NCI-H2107 treated with DMSO at 0.1 percent for 48 hours (cell line): Measurements from ENCODE around the gene ZBTB7C.
A peak's percentile ranks its signal among the peaks of the same experiment; 100 is the strongest.

Experiments used
- DNase-seq: peaks from one replicate; lab custom pipeline; 2025; ENCODE audit not compliant: unreplicated experiment; lab: John Stamatoyannopoulos, UW

ZBTB7C gene

DNA sequence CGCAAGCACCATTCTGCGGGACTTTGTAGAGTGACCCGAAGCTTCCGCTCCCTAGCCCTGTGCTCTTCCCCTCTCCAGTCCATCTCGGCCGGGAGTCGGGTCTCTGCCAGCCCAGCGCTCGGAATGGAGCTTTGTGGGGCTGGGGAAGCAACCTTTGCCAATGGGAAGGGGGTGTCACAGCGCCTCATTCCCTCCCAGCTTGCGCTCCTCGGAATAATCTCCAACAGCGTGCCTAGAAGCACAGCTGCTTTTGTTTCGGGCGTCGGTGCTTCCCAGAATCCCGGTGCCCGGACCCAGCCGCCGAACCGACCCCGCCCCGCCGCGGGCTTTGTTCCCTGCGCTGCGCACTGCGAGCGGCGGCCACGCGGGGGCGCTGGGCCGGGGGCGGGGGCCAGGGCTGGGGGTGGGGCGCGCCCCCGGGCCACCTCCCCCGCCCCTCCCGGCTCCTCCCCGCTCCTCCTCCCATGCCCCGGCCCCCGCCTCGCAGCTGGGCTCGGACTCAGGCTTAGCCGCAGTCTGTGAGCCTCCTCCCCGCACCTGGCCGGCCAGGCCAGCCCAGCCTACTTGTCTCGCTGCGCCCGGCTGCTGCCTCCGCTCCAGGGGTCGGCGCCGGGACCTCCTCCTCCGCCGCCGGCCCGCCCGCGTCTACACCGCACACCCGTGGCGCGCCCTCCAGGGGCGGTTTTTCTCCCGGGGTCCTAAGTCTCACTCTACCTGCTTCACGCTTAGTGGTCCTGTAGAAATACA is 401.1 kb downstream of the ZBTB7C start:
- DNase-seq, result no peak

DNA sequence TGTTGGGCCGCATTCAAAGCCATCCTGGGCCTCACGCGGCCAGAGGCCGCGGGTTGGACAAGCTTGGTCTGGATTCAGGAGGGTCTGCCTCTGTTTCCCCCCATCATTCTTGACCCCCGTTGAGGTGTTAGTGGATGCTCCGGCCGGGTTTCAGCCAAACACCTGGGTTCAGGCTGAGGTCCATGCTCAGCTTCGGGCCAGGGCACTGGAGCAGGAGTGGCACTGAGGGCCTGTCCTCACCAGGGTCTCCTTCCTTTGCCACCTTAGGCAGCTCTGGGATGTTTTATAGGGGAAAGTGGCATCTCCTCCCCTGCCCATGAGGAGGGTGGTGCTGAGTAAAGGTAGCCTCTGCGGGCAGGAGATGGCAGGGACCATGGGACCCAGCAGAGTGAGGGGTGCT is 401.8 kb downstream of the ZBTB7C start:
- DNase-seq, result no peak

DNA sequence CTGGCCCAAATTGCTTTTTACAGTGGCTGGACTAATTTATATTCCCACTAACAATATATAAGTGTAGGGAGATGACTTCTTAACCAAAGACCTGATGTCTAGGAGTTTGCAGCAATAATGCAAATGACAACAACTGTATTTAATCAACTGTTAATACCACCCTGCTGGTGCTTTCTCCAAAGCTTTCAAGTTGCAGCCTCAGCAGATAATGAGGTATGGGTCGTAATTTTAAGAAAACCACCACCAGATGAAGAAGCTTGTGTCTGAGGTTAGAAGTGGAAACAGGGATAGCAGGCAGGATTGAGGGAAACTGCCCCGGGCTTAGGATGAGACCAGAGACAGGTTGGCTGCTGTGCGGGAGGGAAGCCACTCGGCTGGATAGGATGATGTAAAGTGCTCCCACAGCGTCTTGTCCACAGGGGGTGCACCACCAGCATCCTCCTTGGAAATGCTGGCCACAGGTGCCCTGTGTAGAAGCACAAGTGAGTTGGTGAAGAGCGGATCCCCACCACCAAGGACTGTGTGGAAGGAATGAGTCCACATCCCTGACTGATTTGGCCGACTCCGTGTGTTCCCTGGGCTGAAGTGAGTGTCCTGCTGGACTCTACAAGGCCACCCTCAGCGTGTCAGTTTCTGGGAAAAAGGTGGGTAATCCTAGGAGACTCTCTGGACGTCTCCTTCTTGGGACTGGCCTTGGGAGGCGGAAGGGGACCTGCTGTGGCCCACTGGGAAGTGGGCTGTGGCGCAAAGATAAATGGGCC is 402.6 kb downstream of the ZBTB7C start:
- no peak for DNase-seq

DNA sequence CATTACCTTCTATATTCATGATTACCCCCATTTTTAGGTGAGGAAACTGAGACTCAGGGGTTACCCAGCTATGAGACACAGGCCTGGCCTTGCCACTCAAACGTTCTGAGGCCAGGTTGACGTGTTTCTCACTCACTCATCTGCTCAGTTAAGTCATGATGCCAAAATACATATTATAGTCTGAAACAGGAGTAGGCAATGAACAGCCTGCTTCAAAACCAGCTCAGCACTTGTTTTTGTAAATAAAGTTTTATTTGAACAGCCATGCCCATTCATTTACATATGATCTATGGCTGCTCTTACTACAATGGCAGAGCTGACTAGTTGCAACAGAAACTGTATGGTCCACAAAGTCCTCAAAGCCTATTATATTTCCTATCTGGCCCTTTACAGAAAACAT is 404.6 kb downstream of the ZBTB7C start:
- DNase-seq, result no peak

DNA sequence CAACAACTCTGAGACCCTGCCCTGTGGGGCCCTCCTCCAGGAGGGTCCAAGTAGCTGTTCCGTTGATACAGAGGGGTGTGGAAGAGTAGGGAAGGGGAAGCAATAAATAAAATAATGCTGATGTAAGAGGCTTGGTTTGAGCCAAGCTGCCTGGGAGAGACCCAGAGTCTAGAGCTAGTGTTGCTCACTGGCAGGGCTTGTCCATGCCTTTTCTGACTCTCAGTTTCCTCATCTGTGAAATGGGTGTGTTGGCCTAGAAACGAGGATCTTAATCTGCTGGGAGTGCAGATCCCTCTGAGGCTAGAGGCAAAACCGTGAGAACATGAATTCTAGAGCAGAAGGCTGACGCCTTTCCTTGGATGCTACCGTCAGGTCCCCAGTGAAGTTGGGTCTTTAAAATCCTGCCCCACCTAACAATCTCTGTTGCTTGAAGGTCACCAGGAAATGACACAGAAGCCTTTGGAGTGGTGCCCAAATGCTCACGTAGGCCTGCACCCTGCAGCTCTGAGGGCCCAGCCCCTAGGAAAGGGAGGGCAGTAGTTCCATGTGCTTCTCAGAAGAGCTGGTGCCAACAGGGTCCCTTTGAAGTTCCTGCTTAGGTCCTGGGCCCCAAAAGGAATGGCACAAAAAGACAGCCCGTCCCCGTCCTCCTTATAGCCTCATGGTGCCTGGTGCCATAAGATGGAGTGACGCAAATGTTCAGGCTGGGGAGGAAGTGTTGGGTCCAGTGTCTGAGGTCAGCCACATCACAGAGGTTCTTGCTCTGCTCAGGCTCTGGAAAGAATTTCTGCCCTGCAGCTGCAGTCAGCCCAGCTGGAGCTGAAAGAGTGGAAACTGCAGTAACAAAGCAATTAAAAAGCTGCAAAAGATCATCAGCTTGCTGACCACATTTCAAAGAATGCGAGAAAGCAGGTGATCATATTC is 405.5 kb downstream of the ZBTB7C start:
- DNase-seq, result no peak

DNA sequence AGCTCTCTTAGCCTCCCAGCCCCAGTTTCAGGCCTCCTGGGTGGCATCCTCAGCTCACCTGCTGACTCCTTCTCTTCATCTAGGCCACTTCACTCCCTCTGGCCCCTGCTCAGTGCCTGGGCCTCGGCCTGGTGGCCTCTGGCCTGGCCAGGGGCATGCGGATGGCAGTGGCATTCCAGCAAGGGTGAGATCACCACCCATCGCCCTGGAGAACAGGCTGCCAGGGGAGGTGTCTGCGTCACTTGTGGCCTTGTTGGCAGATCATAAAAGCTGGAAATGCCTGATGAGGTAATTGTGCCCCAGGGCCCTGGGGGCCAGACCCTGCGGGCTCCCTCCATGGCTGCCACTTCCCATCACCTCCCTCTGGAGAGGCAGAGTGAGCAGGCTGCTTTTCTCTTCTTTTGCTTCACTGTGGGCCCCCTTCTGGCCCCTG is 406.2 kb downstream of the ZBTB7C start:
- DNase-seq, result no peak

DNA sequence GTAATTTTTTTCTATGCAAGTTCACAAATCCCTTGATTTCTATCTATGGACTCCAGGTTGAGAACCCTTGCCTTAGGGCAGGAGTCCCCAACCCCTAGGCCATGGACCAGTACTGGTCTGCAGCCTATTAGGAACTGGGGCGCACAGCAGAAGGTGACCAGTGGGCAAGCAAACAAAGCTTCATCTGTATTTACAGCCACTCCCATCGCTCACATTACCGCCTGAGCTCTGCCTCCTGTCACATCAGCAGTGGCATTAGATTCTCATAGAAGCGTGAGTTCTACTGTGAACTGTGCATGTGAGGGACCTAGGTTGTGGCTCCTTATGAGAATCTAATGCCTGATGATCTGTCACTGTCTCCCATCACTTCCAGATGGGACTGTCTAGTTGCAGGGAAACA is 408.5 kb downstream of the ZBTB7C start:
- no peak for DNase-seq

DNA sequence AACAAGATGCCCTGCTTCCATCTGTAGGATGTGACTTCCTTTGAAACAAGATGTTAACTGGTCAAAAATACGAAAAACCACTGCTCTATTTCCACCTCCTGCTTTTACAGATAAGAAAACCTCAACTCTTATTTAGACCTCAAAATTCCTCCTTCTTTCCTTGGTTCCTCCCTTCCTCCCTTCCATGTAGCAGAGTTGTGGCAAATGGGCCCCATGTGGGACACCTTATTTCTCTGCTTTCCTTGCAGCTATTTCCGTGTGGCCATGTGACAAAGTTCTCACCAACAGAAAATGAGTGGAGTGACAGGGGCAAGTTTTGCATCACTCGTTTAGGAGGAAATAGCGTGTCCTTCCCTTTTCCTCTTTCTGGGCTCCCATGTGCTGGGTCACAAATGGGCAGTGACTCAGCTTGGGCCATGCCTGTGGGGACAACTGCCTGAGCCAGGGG is 409.4 kb downstream of the ZBTB7C start:
- no peak for DNase-seq

DNA sequence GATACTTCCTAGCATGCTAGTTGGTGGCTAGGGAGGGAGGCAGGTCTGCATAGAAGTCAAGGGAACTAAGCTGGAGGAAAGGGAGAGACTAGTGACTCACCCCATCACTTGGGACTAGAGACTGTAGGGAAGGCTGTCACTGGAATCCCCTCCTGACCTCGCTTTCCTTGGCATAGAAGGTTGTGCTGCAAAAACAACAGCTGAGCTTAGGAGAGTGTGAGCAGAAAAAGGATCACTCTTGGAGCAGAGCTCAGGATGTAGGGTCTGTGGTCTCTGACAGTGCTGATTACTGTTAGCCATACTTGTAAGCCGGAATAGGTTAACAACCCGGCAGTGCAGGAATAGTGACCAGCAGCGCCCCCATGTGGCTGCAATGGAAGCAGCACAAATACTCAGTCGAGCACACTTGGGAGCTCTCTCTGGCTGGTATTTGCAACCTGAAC is 411.8 kb downstream of the ZBTB7C start:
- no peak for DNase-seq

DNA sequence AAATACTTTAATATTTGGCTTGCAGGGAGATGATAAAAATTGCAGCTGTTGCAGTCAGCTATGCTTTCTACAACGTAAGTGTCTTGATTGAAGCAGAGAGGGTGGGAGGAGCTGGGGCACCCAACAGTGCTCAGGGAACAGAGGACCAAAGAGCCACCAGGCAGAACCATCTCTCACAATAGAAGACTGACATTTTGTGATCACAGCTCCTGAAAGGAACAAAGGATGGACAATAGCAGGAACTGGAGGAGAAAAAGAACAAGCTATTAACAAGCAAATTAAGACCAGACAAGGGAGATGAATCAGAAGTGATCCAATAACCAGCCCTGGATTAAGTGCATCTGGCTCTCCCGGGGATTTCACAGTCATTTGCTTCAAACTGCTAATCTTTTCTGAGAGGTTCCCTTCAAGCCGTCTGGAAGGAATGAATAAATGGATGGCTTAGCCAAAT is 413.1 kb downstream of the ZBTB7C start:
- DNase-seq, result no peak

DNA sequence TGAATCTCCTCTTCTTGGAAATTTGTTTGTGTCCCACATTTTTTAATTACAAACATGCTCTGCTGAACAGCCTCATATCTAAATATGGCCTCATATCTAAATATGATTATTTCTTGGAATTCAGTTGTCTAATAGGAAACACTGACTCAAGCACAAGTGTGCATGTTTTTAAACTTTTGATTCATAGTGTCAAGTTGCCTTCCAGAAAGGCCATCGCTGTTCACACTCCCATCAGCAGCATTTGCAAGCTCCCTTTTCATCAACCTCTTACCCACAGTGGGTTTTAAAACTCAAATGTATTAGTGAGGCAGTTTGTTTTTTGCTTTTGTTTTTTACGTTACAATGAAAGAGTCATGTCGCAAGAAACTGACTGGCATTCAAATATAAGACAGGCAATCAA is 413.5 kb downstream of the ZBTB7C start:
- no peak for DNase-seq

DNA sequence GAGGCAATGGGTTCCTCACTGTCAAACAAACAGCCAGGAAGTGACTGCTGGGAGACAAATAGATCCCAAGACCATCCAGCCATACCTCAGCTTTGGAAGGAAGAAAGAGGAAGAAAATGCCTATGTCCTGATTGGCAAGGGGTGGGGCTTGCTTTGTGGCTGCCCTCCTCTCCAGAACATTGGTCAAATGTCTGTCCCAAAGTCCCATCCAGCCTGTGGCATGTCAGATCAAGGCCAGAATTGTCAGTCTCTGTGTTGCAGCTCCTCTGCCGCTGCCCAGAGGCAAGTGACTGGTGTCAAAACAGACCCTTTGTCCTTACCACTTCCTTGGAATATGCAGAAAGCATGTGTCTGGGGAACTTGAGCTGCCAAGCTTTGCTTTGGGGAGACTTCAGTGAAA is 415.8 kb downstream of the ZBTB7C start:
- DNase-seq, result no peak

DNA sequence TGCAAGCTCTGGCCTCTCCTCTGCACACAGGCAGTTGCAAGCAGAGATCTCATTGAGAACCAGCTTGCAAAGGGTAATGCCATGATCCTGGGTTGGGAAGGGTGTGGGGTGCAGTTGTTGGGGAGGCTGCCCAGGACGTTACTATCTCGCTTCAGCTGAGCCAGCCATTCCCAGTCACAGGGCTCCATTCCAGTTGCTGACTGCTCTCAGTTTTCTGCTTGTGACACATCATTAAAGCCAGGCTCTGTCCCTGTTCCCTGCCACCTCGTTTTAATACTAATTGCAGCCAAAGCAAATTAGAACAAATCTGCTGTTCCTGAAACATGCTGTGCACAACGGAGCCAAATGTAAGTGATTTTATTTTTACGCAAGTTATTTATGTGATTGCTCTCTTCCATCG is 416.2 kb downstream of the ZBTB7C start:
- no peak for DNase-seq

DNA sequence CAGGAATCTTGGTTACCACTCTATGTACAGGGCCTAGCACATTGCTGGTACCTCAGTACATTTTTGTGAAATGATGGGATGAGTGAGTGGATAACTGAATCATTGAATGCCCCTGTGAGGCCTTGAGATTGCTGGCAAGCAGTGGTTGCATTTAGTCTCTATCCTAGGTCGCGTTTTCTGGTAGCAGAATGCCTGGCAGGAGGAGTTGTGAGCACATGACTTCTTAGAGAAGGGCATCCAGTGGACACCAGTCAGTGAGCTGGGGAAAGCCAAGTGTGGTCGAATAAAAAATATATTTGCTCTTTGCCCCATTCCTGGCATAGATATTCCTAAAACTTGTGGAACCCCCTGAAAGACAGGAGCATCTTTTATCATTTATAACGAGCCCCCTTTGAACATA is 416.9 kb downstream of the ZBTB7C start:
- DNase-seq, result no peak

DNA sequence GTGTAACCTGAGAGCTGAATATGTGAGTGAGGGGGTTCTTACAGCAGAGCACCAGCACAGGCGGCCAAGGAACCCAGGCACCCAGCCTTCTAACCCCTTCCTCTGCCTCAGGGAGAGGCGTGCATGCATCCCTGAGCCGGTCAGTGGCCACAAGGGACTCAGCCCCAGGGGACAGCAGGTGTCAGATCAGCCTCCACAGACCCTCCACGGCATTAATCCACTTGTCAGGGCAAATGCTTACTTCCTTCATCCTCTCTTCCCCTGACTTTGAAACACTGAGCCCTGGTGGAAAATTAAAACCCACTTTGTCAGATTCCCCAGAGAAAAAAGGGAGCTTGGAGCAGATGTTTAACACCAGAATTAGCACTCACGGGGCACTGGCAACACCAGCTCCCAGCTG is 418.2 kb downstream of the ZBTB7C start:
- peak; percentile 30 for DNase-seq

DNA sequence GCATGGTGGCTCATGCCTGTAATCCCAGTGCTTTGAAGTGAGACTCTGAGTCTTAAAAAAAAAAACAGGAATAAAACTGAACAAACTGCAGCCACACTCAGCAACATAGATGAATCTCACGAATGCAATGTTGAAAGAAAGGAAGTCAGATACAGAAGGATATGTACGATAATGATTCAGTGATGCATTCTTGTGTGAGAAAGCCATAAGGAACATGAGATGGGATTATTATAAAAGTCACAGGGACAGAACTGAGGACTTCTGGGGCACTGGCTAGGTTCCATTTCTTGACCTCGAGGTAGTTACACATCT is 421.8 kb downstream of the ZBTB7C start:
- DNase-seq, result no peak

DNA sequence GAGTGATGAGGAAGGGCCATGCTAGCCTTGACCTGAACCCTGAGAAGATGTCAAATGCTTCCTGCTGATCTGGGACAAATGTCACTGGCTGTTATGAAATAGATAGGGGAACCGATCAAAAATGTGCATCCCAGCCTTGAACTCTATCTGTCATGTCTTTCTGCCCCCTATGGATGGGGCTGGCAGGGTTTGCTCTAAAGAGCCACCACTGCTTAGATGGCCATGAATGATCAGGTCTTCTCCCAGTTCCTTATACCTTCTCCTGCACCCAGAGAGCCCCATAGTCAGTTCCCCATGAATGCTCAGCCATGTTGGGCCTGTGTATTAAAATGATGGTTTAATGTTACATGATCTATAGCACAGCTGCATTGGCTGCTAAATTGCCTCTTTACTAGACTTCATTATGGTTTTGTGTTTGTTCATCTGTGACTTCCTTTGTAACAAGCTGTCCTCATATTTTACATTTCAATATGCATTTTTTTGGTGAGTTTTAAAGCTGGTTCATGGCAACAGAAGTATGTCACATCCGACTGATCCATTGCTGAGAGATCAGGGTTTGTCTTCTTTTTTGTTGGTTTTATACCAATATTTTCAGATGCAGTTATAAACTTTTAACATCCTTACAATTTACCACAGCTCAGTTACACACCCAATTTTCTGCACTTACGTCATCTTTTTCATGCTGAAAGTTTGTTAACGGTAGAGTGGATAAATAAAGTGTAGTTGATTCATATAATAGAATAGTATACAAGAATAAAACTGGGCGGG is 422.4 kb downstream of the ZBTB7C start:
- DNase-seq, result peak; percentile 88

DNA sequence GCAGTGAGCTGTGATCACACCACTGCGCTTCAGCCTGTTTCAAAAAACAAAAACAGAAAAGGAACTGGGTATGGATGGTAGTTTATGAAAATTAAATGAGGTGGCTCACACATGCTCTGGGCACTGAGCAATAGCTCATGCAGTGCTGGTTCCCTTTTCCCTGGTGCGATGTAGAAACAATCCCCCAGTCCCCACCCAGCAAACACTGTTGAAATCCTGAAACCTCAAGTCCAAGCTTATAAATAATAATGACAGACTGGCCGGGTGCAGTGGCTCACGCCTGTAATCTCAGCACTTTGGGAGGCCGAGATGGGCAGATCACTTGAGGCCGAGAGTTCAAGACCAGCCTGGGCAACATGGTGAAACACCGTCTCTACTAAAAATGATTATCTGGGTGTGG is 423.3 kb downstream of the ZBTB7C start:
- no peak for DNase-seq

DNA sequence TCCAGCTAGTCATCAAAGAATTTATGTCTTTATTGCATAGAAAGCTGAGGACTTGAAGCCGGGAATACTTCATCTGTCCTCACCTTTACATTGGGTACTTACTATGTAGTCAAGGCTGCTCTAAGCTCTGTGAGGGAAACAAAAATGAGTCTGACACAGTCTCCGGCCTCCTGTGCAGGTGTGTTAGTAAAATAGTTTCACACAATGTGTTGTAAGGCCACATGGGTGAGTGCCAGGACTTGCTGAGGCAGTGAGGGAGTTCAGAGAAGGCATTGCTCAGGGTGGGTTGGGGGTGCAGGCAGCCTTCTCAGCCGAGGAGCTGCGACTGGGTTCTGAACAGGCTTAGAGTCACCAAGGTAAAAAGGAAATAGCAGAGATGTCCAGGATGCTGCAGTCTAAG is 424.2 kb downstream of the ZBTB7C start:
- DNase-seq, result no peak

DNA sequence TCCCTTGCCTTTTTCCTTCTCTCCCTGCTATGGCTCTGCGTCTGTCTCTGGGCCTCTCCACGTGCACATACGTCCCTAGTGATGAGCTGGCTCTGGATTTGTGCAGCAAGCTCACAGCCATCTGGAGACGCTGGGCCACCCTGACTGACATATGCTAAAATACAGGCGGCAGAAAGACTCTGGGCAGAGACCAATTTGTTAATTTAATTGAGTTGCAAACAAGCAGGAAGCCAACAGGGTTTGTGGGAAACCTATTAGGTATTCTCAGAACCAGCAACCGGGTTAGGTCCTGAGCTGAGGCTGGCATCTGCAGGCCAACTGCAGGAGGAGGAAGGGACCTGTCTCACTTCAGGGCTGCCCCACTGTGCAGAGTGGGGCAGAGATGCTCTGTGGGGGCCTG is 425.2 kb downstream of the ZBTB7C start:
- DNase-seq, result no peak

DNA sequence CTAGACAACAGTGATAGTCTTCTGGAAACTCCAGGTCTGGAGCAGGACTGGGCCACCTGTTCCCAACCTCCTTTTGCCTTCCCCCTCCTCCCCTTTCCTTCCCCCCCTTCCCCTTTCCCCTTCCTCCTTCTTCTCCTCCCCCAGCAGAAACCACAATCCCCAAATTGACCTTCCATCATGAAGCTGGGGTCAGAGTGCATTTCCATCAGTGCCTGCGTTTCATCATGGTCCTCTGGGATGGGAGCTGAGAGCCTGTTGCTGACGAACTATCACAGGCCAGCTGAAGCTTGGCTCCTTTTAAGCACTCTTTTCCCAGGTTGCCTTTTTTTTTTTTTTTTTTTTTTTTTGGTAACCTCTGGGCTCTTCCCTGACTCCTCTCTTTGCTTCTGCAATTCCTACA is 426.1 kb downstream of the ZBTB7C start:
- DNase-seq, result no peak
